ENCODE data around the gene ITPR1.

The ITPR1 gene

DNA sequence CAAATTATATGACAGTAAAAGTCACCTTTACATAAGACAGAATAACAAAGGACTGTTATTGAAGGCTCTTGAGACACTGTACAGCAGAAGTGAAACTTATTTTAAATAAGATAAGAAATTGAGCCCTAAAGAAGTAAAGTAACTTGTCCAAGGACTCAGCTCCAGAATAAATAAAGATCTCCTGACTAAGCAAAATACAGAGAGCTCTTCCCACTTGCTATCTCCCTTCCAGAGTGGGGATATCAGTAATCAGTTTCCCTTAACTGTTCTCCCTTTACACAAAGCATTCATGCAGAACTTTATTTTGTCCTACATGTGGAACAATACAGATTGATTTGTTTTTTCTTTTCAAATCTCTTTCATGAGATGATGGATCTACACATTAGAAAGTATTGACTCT, 356.6 kb downstream of the ITPR1 start:
- DNase-seq (ENCODE audit: low read depth), result no peak
- no peak overlapping the region for H3K4me3 ChIP-seq (ENCODE audit: control insufficient read depth, low read depth, low read length)
- TF ChIP-seq, protein P1, sequence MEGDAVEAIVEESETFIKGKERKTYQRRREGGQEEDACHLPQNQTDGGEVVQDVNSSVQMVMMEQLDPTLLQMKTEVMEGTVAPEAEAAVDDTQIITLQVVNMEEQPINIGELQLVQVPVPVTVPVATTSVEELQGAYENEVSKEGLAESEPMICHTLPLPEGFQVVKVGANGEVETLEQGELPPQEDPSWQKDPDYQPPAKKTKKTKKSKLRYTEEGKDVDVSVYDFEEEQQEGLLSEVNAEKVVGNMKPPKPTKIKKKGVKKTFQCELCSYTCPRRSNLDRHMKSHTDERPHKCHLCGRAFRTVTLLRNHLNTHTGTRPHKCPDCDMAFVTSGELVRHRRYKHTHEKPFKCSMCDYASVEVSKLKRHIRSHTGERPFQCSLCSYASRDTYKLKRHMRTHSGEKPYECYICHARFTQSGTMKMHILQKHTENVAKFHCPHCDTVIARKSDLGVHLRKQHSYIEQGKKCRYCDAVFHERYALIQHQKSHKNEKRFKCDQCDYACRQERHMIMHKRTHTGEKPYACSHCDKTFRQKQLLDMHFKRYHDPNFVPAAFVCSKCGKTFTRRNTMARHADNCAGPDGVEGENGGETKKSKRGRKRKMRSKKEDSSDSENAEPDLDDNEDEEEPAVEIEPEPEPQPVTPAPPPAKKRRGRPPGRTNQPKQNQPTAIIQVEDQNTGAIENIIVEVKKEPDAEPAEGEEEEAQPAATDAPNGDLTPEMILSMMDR (conservative IDR thresholded peaks at IDR 0.05; ENCODE audit: control insufficient read depth, insufficient read depth, low read depth, low read length), result no peak

DNA sequence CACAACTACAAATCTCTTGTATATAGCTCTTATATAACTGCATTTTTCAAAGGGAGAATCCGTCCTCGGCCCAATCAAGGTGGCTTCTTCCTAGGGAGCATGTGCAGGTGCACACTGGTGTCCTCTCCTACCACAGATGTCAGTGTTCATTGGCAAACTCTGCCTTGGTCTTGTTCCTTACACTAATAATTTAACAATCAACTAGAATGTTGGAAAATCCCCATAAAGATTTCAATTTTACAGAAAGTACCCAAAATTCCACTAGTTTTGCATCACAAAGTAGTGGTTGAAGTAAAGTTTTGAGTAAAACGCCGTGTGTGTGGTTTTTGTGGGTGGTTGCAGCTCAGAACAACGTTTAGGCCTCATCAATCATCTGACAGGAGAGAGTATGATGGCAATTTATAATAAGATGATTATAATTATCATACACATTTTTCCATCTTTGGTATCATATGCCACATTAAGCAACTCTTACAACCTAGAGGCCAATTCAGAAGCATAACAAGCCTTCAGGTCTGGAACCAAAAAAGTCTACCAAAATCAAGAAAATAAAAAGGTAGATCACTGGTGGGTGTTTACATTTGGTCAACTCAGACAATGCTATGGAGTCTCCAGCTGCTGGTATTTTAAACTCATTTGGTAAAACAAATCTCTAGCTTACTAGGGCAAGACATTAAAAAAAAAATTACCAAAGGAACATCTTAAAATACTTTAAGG, 357.2 kb downstream of the ITPR1 start:
- DNase-seq (ENCODE audit: low read depth), result no peak
- H3K4me3 ChIP-seq (ENCODE audit: control insufficient read depth, low read depth, low read length), result no peak overlapping the region
- TF ChIP-seq, protein P1 (conservative IDR thresholded peaks at IDR 0.05; ENCODE audit: control insufficient read depth, insufficient read depth, low read depth, low read length), result no peak

DNA sequence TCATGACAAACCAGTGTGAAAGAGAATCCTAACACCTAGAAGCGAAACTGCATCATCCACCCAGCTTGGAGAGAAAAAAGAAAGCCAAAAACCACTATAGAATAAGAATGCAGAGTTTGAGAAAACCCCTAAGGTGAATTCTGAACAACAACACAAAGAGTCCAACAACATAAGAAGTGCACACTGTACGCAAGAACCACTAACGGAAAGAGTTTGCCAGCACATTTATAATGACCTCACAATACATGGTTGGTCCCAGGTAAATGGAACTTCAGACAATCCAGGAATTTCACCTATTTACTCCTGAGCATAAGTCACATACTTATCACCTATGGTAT, 357.7 kb downstream of the ITPR1 start:
- DNase-seq (ENCODE audit: low read depth), result no peak
- TF ChIP-seq, protein P1 (conservative IDR thresholded peaks at IDR 0.05; ENCODE audit: control insufficient read depth, insufficient read depth, low read depth, low read length), result no peak
- no peak overlapping the region for H3K4me3 ChIP-seq (ENCODE audit: control insufficient read depth, low read depth, low read length)

DNA sequence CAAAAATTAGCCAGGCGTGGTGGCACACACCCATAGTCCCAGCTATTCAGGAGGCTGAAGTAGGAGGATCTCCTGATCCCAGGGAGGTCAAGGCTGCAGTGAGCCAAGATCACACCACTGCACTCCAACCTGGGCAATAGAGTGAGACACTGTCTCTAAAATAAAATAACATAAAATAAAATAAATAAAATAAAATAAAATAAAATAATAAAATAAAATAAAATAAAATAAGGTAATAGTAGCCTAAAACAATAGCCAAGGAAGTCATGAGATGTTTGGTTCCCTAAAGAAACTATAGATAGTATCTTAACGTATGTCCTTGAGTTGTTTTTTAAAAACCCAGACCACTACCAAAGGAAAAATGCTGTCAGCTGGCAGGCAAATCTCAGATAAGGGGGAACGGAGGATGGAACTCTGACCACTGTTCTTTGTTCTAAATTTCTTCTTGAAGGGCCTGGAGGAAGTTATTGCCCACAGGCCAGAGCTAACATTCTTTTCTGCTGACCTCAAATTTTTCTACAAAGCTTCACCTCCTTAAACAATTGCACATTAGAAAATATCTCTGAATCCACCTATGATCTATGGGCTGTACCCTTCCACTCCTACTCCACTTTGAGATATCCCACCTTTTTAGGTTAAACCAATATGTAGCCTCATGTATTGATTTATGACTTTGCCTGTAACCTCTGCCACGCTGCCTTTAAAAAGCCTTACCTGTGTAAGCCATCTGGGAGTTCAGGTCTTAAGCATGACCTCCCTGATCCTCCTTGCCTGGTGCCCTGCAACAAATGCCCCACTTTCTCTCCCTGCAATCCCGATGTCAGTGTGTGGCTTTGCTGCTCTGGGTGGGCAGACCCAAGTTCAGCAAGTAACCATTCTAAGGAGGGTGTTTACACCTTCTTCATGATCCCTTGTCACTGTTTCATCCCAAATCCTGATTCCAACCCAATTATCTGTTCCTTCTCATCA, 359.9 kb downstream of the ITPR1 start:
- DNase-seq (ENCODE audit: low read depth), result no peak
- H3K4me3 ChIP-seq (ENCODE audit: control insufficient read depth, low read depth, low read length), result no peak overlapping the region
- TF ChIP-seq, protein P1 (conservative IDR thresholded peaks at IDR 0.05; ENCODE audit: control insufficient read depth, insufficient read depth, low read depth, low read length), result no peak

DNA sequence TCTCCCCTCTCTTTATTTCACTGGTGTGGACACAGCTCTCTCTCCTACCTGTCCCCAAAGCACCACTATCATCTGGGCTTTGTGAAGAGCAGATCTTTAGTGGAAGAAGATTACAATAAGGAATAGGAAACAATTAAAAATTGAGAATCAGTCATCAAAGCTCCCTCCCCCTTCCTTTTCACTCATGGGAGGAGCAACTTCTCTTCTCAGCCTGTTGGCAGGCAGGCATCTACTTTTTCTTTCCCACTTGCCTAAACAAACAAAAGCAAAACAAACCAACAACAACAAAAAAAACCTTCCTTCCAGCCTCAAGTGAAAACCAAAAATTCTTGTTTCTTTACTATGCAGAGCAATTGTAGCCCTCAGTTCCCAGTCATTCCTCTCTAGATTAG, 360.6 kb downstream of the ITPR1 start:
- TF ChIP-seq, protein P1 (conservative IDR thresholded peaks at IDR 0.05; ENCODE audit: control insufficient read depth, insufficient read depth, low read depth, low read length), result no peak
- DNase-seq (ENCODE audit: low read depth), result no peak

DNA sequence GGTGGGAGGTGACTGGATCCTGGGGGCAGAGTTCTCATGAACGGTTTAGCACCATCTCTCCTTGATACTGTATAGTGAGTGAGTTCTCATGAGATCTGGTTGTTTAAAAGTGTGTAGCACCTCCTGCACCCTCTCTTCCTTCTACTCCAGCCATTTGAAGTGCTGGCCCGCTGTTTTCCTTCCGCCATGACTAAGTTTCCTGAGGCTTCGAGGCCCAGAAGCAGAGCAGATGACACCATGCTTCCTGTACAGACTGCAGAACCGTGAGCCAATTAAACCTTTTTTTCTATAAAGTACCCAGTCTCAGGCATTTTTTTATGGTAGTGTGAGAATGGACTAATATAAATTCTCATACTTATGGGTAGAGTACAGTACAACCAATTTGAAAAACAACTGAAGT, 362.5 kb downstream of the ITPR1 start:
- no peak for DNase-seq (ENCODE audit: low read depth)
- TF ChIP-seq, protein P1 (conservative IDR thresholded peaks at IDR 0.05; ENCODE audit: control insufficient read depth, insufficient read depth, low read depth, low read length), result no peak
- no peak overlapping the region for H3K4me3 ChIP-seq (ENCODE audit: control insufficient read depth, low read depth, low read length)

More for the DNA sequence above, 360.6 kb downstream of the ITPR1 start:
- no peak overlapping the region for H3K4me3 ChIP-seq (ENCODE audit: control insufficient read depth, low read depth, low read length)
